K562 (cell line): ENCODE data around the gene ZFPM1. TPM values are rescaled to one million over a fixed set of nuclear protein-coding genes. Genes with fewer than 3 reads are reported as not detected.

ENCODE experiments used
- ATAC-seq: fragments of 200-7000 bp; cut with Tn5 transposase; 3 replicates; pipeline ENCODE4 v1.9.1; 2020; ENCODE audit warnings: moderate library complexity
- BruUV-seq: library from RNA; stranded (reverse); fragments of 400-500 nt; replicated peaks from 2 replicates; lab custom pipeline; 2021; lab: Mats Ljungman, UMichigan
- CTCF ChIA-PET: fragments of 300-600 bp; formaldehyde crosslinking; extraction: SDS; loops from one replicate; lab custom pipeline; 2021; ENCODE audit warnings: low intra/inter-chr PET ratio; lab: Yijun Ruan, JAX
- POLR2A ChIA-PET: fragments of 300-600, 350-650 bp; sonication (Branson Sonifier 250); formaldehyde crosslinking; extraction: SDS; loops from one replicate; lab custom pipeline; 2021; ENCODE audit warnings: antibody characterized with exemption, inconsistent platforms; lab: Yijun Ruan, JAX
- DNase-seq, 4 experiments: peaks; one replicate each; pipeline versions ENCODE4 v3.0.0 to v3.0.0-alpha.2; 2011 to 2018; ENCODE audit warnings: low spot score in 3 of 4, mixed read lengths in 3 of 4; ENCODE audit errors: extremely low read depth in 1 of 4
- FAIRE-seq: peaks from 2 replicates; lab custom pipeline; 2011; peaks lifted over from hg19 to GRCh38; lab: Jason Lieb, UNC
- H2AFZ ChIP-seq: 2 replicates; pipeline ENCODE4 v1.6.0; 2011; ENCODE audit warnings: low read depth, low read length, control low read depth, inconsistent platforms
- H3K27ac ChIP-seq: fragments of 200-600 bp; 3 replicates; pipeline ENCODE4 v1.8.0; 2011; ENCODE audit warnings: low read depth, mild to moderate bottlenecking, control low read depth, inconsistent platforms, low read length, moderate library complexity, mixed read lengths; ENCODE audit errors: extremely low read depth
- H3K27me3 ChIP-seq, 2 experiments: fragments of 300-600 bp in 1 of 2; 2 replicates in 1 of 2; 3 replicates in 1 of 2; pipeline versions ENCODE4 v1.6.0 to v1.8.0; 2011; ENCODE audit warnings: inconsistent platforms in 2 of 2, low read length in 2 of 2, mild to moderate bottlenecking in 1 of 2, mixed read lengths in 1 of 2, moderate library complexity in 1 of 2; ENCODE audit not compliant: control insufficient read depth in 2 of 2, insufficient read depth in 2 of 2
- H3K36me3 ChIP-seq: fragments of 300-600 bp; 3 replicates; pipeline ENCODE4 v1.8.0; 2011; ENCODE audit warnings: mild to moderate bottlenecking, low read length, inconsistent platforms; ENCODE audit not compliant: control insufficient read depth, insufficient read depth
- H3K4me1 ChIP-seq, 2 experiments: fragments of 200-600 bp in 1 of 2; replicated peaks in 1 of 2; 2 replicates in 1 of 2; 3 replicates in 1 of 2; pipeline versions ENCODE4 v1.5.1 to v1.8.0; 2011; ENCODE audit warnings: inconsistent platforms in 2 of 2, low read length in 2 of 2, mild to moderate bottlenecking in 1 of 2, mixed read lengths in 1 of 2, moderate library complexity in 1 of 2; ENCODE audit not compliant: control insufficient read depth in 2 of 2, insufficient read depth in 2 of 2
- H3K4me2 ChIP-seq: 2 replicates; pipeline ENCODE4 v1.6.1; 2011; ENCODE audit warnings: low read length, control low read depth, inconsistent platforms, mixed read lengths; ENCODE audit not compliant: insufficient read depth
- H3K4me3 ChIP-seq: fragments of 200-600 bp; sonication (generic), shearing (Covaris generic); 2 replicates; pipeline ENCODE4 v1.5.1; 2016; ENCODE audit warnings: control low read depth, inconsistent platforms
- H3K79me2 ChIP-seq: fragments of 200-600 bp; 3 replicates; pipeline ENCODE4 v1.8.0; 2011; ENCODE audit warnings: low read length, inconsistent platforms; ENCODE audit not compliant: control insufficient read depth, insufficient read depth
- H3K9ac ChIP-seq, 2 experiments: 2 replicates each; pipeline versions ENCODE4 v1.6.0 to v1.6.1; 2011; ENCODE audit warnings: low read depth in 2 of 2, low read length in 2 of 2, control low read depth in 1 of 2, inconsistent platforms in 1 of 2, mild to moderate bottlenecking in 1 of 2, mixed read lengths in 1 of 2; ENCODE audit not compliant: insufficient read depth in 1 of 2
- H3K9me1 ChIP-seq: one replicate; pipeline ENCODE4 v1.6.0; 2011; ENCODE audit warnings: inconsistent platforms, mild to moderate bottlenecking, low read length, moderate library complexity; ENCODE audit not compliant: control insufficient read depth, insufficient read depth
- H3K9me3 ChIP-seq: replicated peaks from 2 replicates; pipeline ENCODE4 v1.5.1; 2011; ENCODE audit warnings: low read depth, low read length, inconsistent platforms; ENCODE audit not compliant: control insufficient read depth, insufficient read depth
- H4K20me1 ChIP-seq: replicated peaks from 2 replicates; pipeline ENCODE4 v1.6.1; 2011; ENCODE audit warnings: low read length, inconsistent platforms, mixed read lengths; ENCODE audit not compliant: control insufficient read depth, insufficient read depth
- ILK ChIP-seq: fragments of 450-650 bp; IDR thresholded peaks from 2 replicates; pipeline ENCODE4 v1.6.1; 2016; ENCODE audit warnings: missing genetic modification characterization, low read depth, mild to moderate bottlenecking, missing compliant biosample characterization, moderate library complexity, borderline replicate concordance
- KDM2B ChIP-seq: fragments of 250-450 bp; sonication (Bioruptor Pico); IDR thresholded peaks from 2 replicates; pipeline ENCODE4 v1.8.0; 2021; ENCODE audit warnings: mild to moderate bottlenecking, moderate library complexity
- LCOR ChIP-seq: sonication (generic); formaldehyde crosslinking; IDR thresholded peaks from 2 replicates; pipeline ENCODE4 v1.8.0; 2022; ENCODE audit warnings: mild to moderate bottlenecking, missing genetic modification reagents
- NFIX ChIP-seq: fragments of 250-450 bp; sonication (Bioruptor Pico); IDR thresholded peaks from 2 replicates; pipeline ENCODE4 v1.4.0; 2020; ENCODE audit warnings: low read depth, mild to moderate bottlenecking, moderate library complexity
- POLR2G ChIP-seq: fragments of 200-400 bp; formaldehyde crosslinking; IDR thresholded peaks from 2 replicates; pipeline ENCODE4 v1.6.1; 2017; ENCODE audit warnings: low read depth, mild to moderate bottlenecking, antibody characterized with exemption, low read length, moderate library complexity
- PRPF4 ChIP-seq: fragments of 200-400 bp; formaldehyde crosslinking; IDR thresholded peaks from one replicate; pipeline ENCODE4 v1.6.1; 2017; ENCODE audit warnings: low read length, low read depth, mild to moderate bottlenecking; ENCODE audit not compliant: insufficient read depth, poor library complexity, severe bottlenecking
- SMARCC2 ChIP-seq: fragments of 450-650 bp; IDR thresholded peaks from 2 replicates; pipeline ENCODE4 v1.6.1; 2017; ENCODE audit warnings: antibody characterized with exemption, moderate library complexity, mild to moderate bottlenecking, low read depth
- SMC3 ChIP-seq: conservative IDR thresholded peaks from 2 replicates; pipeline ENCODE4 v1.6.1; 2011; ENCODE audit warnings: low read depth, low read length, improper control_type of control experiment; ENCODE audit not compliant: insufficient read depth
- SRSF3 ChIP-seq: fragments of 200-400 bp; formaldehyde crosslinking; IDR thresholded peaks from 2 replicates; pipeline ENCODE4 v1.6.1; 2016; ENCODE audit warnings: mild to moderate bottlenecking, low read length, moderate library complexity; ENCODE audit not compliant: insufficient read depth
- ZNF184 ChIP-seq: sonication (generic); formaldehyde crosslinking; IDR thresholded peaks from 2 replicates; pipeline ENCODE4 v1.5.0; 2020; ENCODE audit warnings: missing genetic modification reagents
- ZNF311 ChIP-seq: fragments of 250-450 bp; sonication (Bioruptor Pico); IDR thresholded peaks from 2 replicates; pipeline ENCODE4 v1.4.0; 2020; ENCODE audit warnings: mild to moderate bottlenecking, moderate library complexity
- ZNF707 ChIP-seq: fragments of 250-450 bp; sonication (Bioruptor Pico); conservative IDR thresholded peaks from 2 replicates; pipeline ENCODE4 v1.8.0; 2022; ENCODE audit warnings: inconsistent platforms, mild to moderate bottlenecking, moderate library complexity
- WGBS: fragments of 100-300 bp; shearing (Covaris generic); methylation state at CpG from one replicate; pipeline ENCODE4 v1.1.6; 2016; ENCODE audit warnings: low coverage, mixed read lengths; ENCODE audit not compliant: insufficient coverage; ENCODE audit errors: missing lambda C conversion rate; 5-methylcytosine and 5-hydroxymethylcytosine counted together
- in situ Hi-C: fragments of 300-500 bp; cut with MboI; formaldehyde crosslinking; loops from 4 replicates; pipeline ENCODE4 v1.15.0; 2018; ENCODE audit warnings: inconsistent platforms, mixed read lengths
- intact Hi-C: fragments of 100-400 bp; cut with micrococcal nuclease; formaldehyde crosslinking; loops from 2 replicates; pipeline ENCODE4 v1.14.2; 2022
- polyA plus RNA-seq, 8 experiments: library from polyadenylated mRNA; depleted of rRNA in 4 of 8; stranded (reverse) in 5 of 8; unstranded in 3 of 8; fragments of >200 nt; fragmentation: Nextera tagmentation in 2 of 8; fragmentation: Illumina TruSeq in 1 of 8; extraction: Ambion mirVana in 2 of 8; extraction: Trizol in 1 of 8; gene quantifications; 2 replicates each; pipeline versions ENCODE4 v1.2.1 to v1.2.3, GENCODE V29; 2011 to 2014; ENCODE audit warnings: inconsistent platforms in 1 of 8, missing spikeins in 1 of 8
- total RNA-seq, 7 experiments: library from RNA; depleted of rRNA in 6 of 7; stranded (reverse); fragments of >200 nt in 6 of 7; fragmentation: Illumina TruSeq in 2 of 7; extraction: Trizol in 2 of 7; gene quantifications; 2 replicates each; pipeline versions ENCODE4 v1.2.1 to v1.2.3, GENCODE V29; 2011 to 2021; ENCODE audit warnings: low replicate concordance in 1 of 7
- TF ChIP-seq, protein P1 (sequence below): fragments of 450-650 bp; formaldehyde crosslinking; IDR thresholded peaks from 2 replicates; pipeline ENCODE4 v1.4.0; 2020; ENCODE audit warnings: mild to moderate bottlenecking
- TF ChIP-seq, protein P2 (sequence below), 2 experiments: IDR thresholded peaks; 2 replicates each; pipeline ENCODE4 v1.6.1; 2012; ENCODE audit warnings: improper control_type of control experiment in 2 of 2, low read depth in 2 of 2, low read length in 2 of 2, borderline replicate concordance in 1 of 2
- TF ChIP-seq, protein P3 (sequence below): sonication (generic); formaldehyde crosslinking; IDR thresholded peaks from 2 replicates; pipeline ENCODE4 v1.8.1; 2023; ENCODE audit warnings: missing genetic modification reagents, mild to moderate bottlenecking, borderline replicate concordance

Gene ZFPM1
- total and polyA plus RNA-seq, 9 of the 15 experiments (the other 6 are each of a cell fraction or from before 2014, with no cell fraction given), result 0.03 to 35.9 (median 1.4) TPM

DNA sequence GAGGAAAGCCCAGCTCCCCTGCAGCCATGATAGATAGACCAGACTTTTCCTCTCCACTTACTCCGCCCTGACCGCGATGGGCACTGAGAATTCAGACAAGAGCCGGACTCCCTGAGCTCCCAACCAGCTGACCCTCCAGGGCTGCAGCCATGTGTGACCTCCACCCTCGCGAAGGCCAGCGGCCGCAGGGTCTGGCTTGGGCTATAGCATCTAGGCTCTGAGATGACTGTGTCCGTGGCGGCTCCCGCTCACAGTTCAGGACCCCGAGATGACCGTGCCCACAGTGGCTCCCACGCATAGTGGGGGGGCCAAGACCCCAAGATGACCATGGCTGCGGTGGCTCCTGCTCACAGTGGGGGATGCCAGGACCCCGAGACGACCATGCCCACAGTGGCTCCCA lies 18.0 kb downstream of the ZFPM1 start:
- Histone ChIP-seq H3K4me3 (no peak overlapping the region), H3K79me2 (peaks cover 96% of the 10 kb centered on the region), H3K4me1 (peaks cover 59 to 99% of the 10 kb centered on the region in 2 experiments), H3K9ac (peak overlapping the region in 1 of 2 experiments; percentile 31; a peak in 1 of 4 replicates), H3K36me3 (peaks cover 53% of the 10 kb centered on the region; the same call in 2 of the 3 replicates), H4K20me1 (peaks cover 80% of the 10 kb centered on the region), H2AFZ (no peak overlapping the region), H3K9me1 (peaks cover 8% of the 10 kb centered on the region), H3K27me3 (no peaks in the 10 kb centered on the region), H3K4me2 (no peak overlapping the region), H3K9me3 (no peaks in the 10 kb centered on the region), H3K27ac (no peak overlapping the region)
- POLR2A ChIA-PET, result no interaction called here
- FAIRE-seq, result no peak
- no TSS peak for BruUV-seq
- 77% methylated on average over 15 of the region's 17 CpGs for WGBS
- in situ Hi-C loops (no loop called here), intact Hi-C loops (no loop called here)
- no peak for ATAC-seq
- CTCF ChIA-PET, result no interaction called here
- DNase-seq, result no peak
- TF ChIP-seq SMARCC2 (no peak), LCOR (CRISPR knock-in tag) (no peak), SMC3 (no peak), ZNF311 (CRISPR knock-in tag) (no peak), PRPF4 (no peak), KDM2B (CRISPR knock-in tag) (no peak), SRSF3 (no peak), ZNF707 (CRISPR knock-in tag) (no peak), POLR2G (peak; percentile 27), ZNF184 (CRISPR knock-in tag) (no peak), NFIX (CRISPR knock-in tag) (no peak), ILK (tag) (no peak)
- TF ChIP-seq, protein P1, sequence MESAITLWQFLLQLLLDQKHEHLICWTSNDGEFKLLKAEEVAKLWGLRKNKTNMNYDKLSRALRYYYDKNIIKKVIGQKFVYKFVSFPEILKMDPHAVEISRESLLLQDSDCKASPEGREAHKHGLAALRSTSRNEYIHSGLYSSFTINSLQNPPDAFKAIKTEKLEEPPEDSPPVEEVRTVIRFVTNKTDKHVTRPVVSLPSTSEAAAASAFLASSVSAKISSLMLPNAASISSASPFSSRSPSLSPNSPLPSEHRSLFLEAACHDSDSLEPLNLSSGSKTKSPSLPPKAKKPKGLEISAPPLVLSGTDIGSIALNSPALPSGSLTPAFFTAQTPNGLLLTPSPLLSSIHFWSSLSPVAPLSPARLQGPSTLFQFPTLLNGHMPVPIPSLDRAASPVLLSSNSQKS (CRISPR knock-in tag), result no peak
- TF ChIP-seq, protein P2, sequence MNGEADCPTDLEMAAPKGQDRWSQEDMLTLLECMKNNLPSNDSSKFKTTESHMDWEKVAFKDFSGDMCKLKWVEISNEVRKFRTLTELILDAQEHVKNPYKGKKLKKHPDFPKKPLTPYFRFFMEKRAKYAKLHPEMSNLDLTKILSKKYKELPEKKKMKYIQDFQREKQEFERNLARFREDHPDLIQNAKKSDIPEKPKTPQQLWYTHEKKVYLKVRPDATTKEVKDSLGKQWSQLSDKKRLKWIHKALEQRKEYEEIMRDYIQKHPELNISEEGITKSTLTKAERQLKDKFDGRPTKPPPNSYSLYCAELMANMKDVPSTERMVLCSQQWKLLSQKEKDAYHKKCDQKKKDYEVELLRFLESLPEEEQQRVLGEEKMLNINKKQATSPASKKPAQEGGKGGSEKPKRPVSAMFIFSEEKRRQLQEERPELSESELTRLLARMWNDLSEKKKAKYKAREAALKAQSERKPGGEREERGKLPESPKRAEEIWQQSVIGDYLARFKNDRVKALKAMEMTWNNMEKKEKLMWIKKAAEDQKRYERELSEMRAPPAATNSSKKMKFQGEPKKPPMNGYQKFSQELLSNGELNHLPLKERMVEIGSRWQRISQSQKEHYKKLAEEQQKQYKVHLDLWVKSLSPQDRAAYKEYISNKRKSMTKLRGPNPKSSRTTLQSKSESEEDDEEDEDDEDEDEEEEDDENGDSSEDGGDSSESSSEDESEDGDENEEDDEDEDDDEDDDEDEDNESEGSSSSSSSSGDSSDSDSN (IDR thresholded peaks at IDR 0.05; ENCODE audit: borderline replicate concordance in 1 of 2, low read depth in 2 of 2, low read length in 2 of 2), result no peak
- TF ChIP-seq, protein P3, sequence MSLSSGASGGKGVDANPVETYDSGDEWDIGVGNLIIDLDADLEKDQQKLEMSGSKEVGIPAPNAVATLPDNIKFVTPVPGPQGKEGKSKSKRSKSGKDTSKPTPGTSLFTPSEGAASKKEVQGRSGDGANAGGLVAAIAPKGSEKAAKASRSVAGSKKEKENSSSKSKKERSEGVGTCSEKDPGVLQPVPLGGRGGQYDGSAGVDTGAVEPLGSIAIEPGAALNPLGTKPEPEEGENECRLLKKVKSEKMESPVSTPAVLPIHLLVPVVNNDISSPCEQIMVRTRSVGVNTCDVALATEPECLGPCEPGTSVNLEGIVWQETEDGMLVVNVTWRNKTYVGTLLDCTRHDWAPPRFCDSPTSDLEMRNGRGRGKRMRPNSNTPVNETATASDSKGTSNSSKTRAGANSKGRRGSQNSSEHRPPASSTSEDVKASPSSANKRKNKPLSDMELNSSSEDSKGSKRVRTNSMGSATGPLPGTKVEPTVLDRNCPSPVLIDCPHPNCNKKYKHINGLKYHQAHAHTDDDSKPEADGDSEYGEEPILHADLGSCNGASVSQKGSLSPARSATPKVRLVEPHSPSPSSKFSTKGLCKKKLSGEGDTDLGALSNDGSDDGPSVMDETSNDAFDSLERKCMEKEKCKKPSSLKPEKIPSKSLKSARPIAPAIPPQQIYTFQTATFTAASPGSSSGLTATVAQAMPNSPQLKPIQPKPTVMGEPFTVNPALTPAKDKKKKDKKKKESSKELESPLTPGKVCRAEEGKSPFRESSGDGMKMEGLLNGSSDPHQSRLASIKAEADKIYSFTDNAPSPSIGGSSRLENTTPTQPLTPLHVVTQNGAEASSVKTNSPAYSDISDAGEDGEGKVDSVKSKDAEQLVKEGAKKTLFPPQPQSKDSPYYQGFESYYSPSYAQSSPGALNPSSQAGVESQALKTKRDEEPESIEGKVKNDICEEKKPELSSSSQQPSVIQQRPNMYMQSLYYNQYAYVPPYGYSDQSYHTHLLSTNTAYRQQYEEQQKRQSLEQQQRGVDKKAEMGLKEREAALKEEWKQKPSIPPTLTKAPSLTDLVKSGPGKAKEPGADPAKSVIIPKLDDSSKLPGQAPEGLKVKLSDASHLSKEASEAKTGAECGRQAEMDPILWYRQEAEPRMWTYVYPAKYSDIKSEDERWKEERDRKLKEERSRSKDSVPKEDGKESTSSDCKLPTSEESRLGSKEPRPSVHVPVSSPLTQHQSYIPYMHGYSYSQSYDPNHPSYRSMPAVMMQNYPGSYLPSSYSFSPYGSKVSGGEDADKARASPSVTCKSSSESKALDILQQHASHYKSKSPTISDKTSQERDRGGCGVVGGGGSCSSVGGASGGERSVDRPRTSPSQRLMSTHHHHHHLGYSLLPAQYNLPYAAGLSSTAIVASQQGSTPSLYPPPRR (CRISPR knock-in tag), result no peak
